ENCODE measurements around the gene EXOC3L4. TPM values are rescaled to one million over a fixed set of nuclear protein-coding genes. Genes with fewer than 3 reads are reported as not detected.

Gene EXOC3L4
- total RNA-seq, 4 donors from 2014 or later: 0.22 to 0.68 TPM; not detected in 2

GRCh38 chr14:103089386-103090335, 4.9 kb upstream of the EXOC3L4 start:
- no peak for TF ChIP-seq CTCF (IDR thresholded peaks at IDR 0.05; ENCODE audit: low read depth)

- no peak for TF ChIP-seq CTCF (IDR thresholded peaks at IDR 0.05; ENCODE audit: low read depth)
These were observed 4.0 kb upstream of the EXOC3L4 start for GRCh38 chr14:103090481-103091020.

DNA sequence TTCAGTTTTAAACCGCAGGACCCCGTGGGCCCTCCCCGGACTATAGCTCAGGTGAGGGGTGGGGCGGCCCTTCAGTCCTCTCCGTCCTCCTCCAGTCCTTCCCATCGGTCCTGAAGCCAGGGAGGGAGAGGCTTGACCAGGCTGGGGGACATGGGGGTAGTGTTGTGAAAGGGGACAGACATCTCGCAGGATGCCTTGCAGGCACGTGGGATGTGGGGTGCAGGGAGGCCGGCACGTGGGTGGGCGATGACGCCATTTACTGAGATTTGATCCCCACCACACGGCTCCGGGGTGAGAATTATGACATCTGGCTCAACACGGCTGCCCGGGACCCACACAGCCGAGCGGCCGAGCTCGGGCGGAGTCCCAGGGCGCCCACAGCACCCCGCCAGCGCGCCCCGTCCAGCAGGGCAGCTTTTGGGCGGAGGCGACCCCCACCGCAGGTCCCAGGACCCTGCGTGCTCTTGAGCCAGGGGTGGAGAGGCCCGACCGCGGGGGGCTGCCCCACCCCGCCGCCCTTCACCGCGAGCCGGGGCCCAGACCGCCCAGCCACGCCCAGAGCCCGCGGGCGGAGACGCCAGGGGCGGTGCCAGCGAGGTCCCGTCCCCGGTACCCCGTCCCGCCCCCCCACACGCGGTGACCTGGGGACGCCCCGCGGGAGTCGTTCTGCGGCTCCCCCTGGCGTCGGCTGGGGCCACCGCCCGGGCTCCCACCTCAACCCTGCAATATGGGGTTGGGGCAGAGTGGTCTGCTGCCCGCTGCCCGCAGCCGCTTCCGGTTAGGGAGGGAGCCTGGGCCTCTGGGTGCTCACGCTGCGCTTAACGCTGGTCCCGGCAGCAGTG, 3.3 kb upstream of the EXOC3L4 start:
- TF ChIP-seq CTCF (IDR thresholded peaks at IDR 0.05; ENCODE audit: low read depth): no peak

- TF ChIP-seq CTCF (IDR thresholded peaks at IDR 0.05; ENCODE audit: low read depth): no peak
These were observed 2.7 kb upstream of the EXOC3L4 start for GRCh38 chr14:103091883-103092222.

- TF ChIP-seq CTCF (IDR thresholded peaks at IDR 0.05; ENCODE audit: low read depth): no peak
These were observed 594 bp upstream of the EXOC3L4 start for GRCh38 chr14:103093856-103094405.

GRCh38 chr14:103095210-103095778, 769 bp downstream of the EXOC3L4 start:
- TF ChIP-seq CTCF (IDR thresholded peaks at IDR 0.05; ENCODE audit: low read depth): no peak
